ENCODE measurements around the gene MGAT5.

The MGAT5 gene

DNA sequence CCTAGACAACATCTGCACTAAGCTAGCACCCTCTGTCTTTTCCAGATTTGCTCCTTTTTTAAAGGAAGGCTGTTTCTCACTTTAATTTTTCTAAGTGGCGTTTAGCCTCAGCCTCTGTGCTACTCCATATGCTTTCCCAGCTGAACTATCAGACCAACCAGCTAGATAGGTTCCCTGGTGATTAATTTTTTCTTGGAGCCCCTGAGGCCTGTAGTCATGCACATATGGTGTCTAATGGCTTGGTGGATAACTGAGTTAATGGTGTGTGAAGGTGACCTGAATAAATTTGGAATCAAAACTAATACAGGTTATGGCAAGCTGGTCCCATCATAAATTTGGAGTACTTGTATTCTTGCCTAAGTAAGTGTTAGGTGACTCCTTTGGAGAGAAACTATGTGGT lies 135.5 kb downstream of the MGAT5 start:
- no peak for DNase-seq (ENCODE audit: insufficient read length, low spot score)
- no peak for TF ChIP-seq POLR2A (IDR thresholded peaks at IDR 0.05; ENCODE audit: low read depth, low read length)
- FAIRE-seq: no peak

DNA sequence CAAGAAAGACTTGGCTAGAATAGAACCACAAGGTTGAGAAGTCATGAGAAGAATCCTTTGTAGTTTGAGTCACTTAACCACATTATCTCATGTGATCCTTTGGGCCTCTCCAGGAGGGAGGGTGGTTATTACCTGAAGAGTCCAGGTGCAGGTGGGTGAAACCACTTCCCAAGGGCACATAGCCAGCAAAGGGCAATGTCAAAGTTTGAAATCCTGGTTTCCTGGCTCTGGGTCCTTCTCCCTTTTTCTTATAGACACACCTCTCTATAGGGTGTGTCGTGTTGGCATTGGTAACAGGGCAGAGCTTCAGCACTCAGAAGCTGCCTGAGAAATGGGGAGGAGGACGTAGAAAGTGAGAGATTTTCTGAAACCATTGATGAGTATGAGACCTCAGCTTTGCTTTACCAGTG lies 137.9 kb downstream of the MGAT5 start:
- DNase-seq (ENCODE audit: insufficient read length, low spot score) (no peak), FAIRE-seq (no peak)
- no peak for TF ChIP-seq POLR2A (IDR thresholded peaks at IDR 0.05; ENCODE audit: low read depth, low read length)

DNA sequence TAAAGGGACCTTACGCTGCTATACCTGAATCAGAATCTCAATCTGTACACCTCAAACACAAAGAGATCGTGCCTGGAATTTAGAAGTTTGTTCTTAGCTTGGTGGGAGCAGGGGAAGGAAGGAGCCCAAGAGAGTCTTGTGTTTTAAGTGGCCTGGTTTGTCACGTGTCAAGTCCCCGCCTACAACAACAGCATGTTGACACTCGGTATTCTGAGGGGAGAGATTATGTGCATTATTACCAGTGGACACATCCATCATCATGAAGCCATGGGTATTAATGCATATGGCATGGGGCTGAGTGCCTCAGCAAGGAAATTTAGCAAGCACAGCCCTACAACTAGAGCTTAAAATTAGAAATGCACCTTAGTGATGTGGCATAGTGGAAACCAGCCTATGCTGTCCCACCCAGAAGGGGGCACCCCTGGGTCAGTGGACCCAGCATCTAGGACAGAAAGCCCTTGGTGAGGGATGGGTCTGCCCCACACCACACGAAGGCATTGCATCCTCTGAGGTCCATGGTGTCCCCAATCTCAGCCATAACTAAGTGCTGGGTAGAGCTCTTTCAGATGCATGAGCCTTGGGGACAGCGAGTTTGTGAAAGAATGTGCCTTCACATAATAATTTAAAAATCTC lies 138.7 kb downstream of the MGAT5 start:
- DNase-seq (ENCODE audit: insufficient read length, low spot score) (no peak), FAIRE-seq (no peak)
- no peak for TF ChIP-seq POLR2A (IDR thresholded peaks at IDR 0.05; ENCODE audit: low read depth, low read length)

- DNase-seq (ENCODE audit: insufficient read length, low spot score) (no peak), FAIRE-seq (no peak)
- no peak for TF ChIP-seq POLR2A (IDR thresholded peaks at IDR 0.05; ENCODE audit: low read depth, low read length)
Observed at GRCh38 chr2:134393075-134393461, 139.2 kb downstream of the MGAT5 start.

DNA sequence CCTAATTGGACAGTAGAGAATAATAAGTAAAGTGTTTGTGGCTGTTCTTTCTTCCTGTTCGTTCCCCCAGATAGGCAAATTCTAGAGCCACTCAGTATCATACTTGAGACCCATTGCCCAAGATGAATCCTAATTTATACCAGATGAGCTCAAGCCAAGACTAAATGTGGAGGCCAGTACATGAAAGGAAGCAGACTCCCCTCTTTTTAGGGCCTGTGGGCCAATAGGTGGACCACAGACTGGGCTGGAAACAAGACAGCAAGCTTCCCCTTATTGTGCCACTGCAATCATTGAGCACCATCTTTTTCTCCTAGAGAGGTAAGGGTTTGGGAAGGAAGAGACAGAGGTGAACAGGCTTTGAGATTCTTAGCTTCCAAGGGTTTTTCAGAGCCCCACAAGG lies 141.9 kb downstream of the MGAT5 start:
- DNase-seq (ENCODE audit: insufficient read length, low spot score) (no peak), FAIRE-seq (no peak)
- TF ChIP-seq POLR2A (IDR thresholded peaks at IDR 0.05; ENCODE audit: low read depth, low read length): no peak

GRCh38 chr2:134396493-134396892 lies 142.6 kb downstream of the MGAT5 start:
- FAIRE-seq (no peak), DNase-seq (ENCODE audit: insufficient read length, low spot score) (no peak)
- TF ChIP-seq POLR2A (IDR thresholded peaks at IDR 0.05; ENCODE audit: low read depth, low read length): no peak

GRCh38 chr2:134397146-134397896 lies 143.4 kb downstream of the MGAT5 start:
- no peak for FAIRE-seq
- TF ChIP-seq POLR2A (IDR thresholded peaks at IDR 0.05; ENCODE audit: low read depth, low read length): no peak
- no peak for DNase-seq (ENCODE audit: insufficient read length, low spot score)

DNA sequence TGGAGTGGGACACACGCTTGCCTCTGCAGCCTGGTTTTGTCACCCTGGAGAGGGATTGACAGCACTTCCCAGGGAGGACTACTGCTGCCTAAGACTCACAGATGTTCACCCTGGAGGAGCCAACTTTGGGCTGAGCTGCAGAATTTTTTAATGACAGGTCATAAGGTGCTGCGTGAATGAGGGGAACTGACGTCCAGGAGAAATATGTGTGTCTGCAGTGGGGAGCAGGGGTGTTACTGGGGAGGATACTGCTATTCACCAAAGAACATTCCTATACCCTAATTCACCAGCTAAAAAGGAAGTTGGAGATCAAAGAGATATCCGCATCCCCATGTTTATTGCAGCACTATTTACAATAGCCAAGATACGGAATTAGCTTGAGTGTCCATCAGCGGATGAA lies 144.4 kb downstream of the MGAT5 start:
- DNase-seq (ENCODE audit: insufficient read length, low spot score) (no peak), FAIRE-seq (no peak)
- no peak for TF ChIP-seq POLR2A (IDR thresholded peaks at IDR 0.05; ENCODE audit: low read depth, low read length)

GRCh38 chr2:134399096-134399495 lies 145.2 kb downstream of the MGAT5 start:
- TF ChIP-seq POLR2A (IDR thresholded peaks at IDR 0.05; ENCODE audit: low read depth, low read length): no peak
- DNase-seq (ENCODE audit: insufficient read length, low spot score) (no peak), FAIRE-seq (no peak)

DNA sequence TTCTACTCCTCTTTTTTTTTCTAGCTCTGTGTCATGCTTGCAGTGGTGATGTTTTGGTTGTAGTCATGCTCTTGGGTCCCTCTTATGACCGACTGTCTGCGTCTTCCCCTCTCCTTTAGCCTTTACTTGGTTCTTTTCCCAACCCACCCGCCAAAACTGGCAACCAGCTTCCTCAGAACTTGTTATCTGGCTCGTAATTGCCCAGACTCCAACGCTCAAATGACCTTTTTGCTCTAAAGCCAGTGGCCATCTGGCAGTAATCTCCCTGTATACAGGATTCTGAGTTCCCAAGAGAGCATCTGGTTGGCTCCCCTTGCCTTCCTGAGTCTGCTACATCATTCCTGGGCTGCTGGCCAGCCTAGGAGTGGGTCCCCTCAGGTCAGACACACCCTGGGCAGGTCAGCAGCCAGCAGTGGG lies 147.2 kb downstream of the MGAT5 start:
- no peak for TF ChIP-seq POLR2A (IDR thresholded peaks at IDR 0.05; ENCODE audit: low read depth, low read length)
- DNase-seq (ENCODE audit: insufficient read length, low spot score) (no peak), FAIRE-seq (no peak)

GRCh38 chr2:134401789-134402188 lies 147.9 kb downstream of the MGAT5 start:
- FAIRE-seq (no peak), DNase-seq (ENCODE audit: insufficient read length, low spot score) (no peak)
- no peak for TF ChIP-seq POLR2A (IDR thresholded peaks at IDR 0.05; ENCODE audit: low read depth, low read length)

GRCh38 chr2:134402410-134402809 lies 148.5 kb downstream of the MGAT5 start:
- DNase-seq (ENCODE audit: insufficient read length, low spot score) (no peak), FAIRE-seq (no peak)
- no peak for TF ChIP-seq POLR2A (IDR thresholded peaks at IDR 0.05; ENCODE audit: low read depth, low read length)

- FAIRE-seq (no peak), DNase-seq (ENCODE audit: insufficient read length, low spot score) (no peak)
- no peak for TF ChIP-seq POLR2A (IDR thresholded peaks at IDR 0.05; ENCODE audit: low read depth, low read length)
Observed at GRCh38 chr2:134405611-134406081, 151.8 kb downstream of the MGAT5 start.

- DNase-seq (ENCODE audit: insufficient read length, low spot score) (no peak), FAIRE-seq (no peak)
- no peak for TF ChIP-seq POLR2A (IDR thresholded peaks at IDR 0.05; ENCODE audit: low read depth, low read length)
Observed at GRCh38 chr2:134406311-134406710, 152.4 kb downstream of the MGAT5 start.

GRCh38 chr2:134406736-134407135 lies 152.9 kb downstream of the MGAT5 start:
- no peak for TF ChIP-seq POLR2A (IDR thresholded peaks at IDR 0.05; ENCODE audit: low read depth, low read length)
- FAIRE-seq (no peak), DNase-seq (ENCODE audit: insufficient read length, low spot score) (no peak)
